ENCODE data around the gene KCNJ16. TPM values are rescaled to one million over a fixed set of nuclear protein-coding genes. Genes with fewer than 3 reads are reported as not detected.

Gene KCNJ16
- total RNA-seq, 2 donors from 2014 or later = 0.19 to 0.38 TPM

Other genes with a start within 250 kb of the KCNJ16 start
- 1 to 10 TPM; 3.1 to 3.2 TPM for gene KCNJ2, start 94.3 kb downstream of the KCNJ16 start, total RNA-seq